GM08714 (cell line): ENCODE data around the gene HIRA.

Source experiments
- H3K4me3 ChIP-seq: fragments of 200-500 bp; sonication (Bioruptor generic); 2 replicates; pipeline ENCODE4 v1.5.1; 2014; ENCODE audit warnings: mild to moderate bottlenecking, low read length, inconsistent platforms
- ZNF274 ChIP-seq: IDR thresholded peaks from 2 replicates; pipeline ENCODE4 v1.6.1; 2012; ENCODE audit warnings: mild to moderate bottlenecking, low read depth, low read length

The HIRA gene

DNA sequence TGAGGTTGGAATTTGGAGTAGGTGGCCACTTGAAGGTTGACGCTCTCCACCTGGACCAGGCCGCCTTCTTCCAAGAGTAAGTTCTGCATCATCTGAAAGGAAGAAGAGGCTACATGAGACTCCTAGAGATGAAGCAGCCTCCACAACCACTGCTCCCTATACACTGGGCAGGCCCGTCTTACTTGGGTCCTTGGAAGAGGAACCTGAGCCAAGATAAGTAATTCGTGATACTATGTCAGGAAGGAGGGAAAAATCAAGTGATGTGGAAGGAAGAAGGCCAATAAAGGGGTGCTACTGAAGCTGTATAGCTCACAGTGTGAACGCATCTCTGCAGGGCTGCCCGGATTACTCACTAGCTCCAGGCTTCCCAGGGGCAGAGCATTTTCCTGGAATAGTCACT lies 36.4 kb upstream of the HIRA start:
- H3K4me3 ChIP-seq: no peak overlapping the region
- TF ChIP-seq ZNF274: no peak

- H3K4me3 ChIP-seq: no peak overlapping the region
- no peak for TF ChIP-seq ZNF274
Measured at GRCh38 chr22:19466848-19467752, 35.6 kb upstream of the HIRA start.

DNA sequence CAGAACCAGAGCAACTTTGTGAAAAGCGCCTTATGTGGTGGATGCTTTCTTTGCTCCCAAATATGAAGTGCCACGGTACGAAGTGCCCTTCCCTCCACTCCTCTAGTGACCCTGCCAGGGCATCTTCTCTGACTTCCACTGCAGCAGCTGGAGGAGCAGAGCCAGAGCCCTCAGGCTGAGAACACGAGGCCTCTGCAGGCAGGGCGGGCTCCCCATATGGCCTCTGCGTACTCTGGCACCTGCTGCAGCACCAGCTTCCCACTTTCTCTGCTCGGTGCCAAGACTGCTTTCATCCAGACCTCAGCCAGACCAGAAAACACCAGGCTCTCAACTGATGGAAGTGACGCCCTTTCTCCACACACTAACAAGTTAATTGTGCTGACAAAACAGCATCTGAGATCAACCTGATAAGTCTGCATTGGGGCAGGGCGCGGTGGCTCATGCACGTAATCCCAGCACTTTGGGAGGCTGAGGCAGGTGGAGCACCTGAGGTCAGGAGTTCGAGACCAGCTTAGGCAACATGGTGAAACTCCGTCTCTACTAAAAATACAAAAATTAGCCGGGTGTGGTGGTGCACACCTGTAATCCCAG lies 34.7 kb upstream of the HIRA start:
- TF ChIP-seq ZNF274: no peak

GRCh38 chr22:19464975-19465374 lies 33.4 kb upstream of the HIRA start:
- H3K4me3 ChIP-seq: no peak overlapping the region
- TF ChIP-seq ZNF274: no peak

More for the DNA sequence above, 34.7 kb upstream of the HIRA start:
- H3K4me3 ChIP-seq: no peak overlapping the region

DNA sequence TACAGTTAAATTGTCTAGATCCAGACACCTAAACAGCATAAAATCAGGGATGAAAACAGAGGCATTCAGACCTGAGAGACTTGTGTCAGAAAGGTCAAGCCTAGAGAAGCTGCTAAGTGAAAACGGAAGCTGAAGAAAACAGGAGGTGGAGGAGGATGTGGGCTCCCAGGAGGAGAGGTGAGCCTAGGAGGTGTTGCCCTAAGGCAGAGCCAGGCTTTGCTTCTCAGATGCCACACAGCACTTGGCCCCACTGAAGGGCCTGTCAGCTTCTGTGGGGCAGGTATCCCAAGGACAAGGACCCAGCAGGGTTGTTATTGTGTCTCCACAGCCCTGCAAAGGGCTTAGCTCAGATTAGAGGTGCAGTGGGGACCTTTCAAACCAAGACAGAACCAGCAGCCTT lies 33.0 kb upstream of the HIRA start:
- H3K4me3 ChIP-seq: no peak overlapping the region
- no peak for TF ChIP-seq ZNF274

- no peak for TF ChIP-seq ZNF274
- no peak overlapping the region for H3K4me3 ChIP-seq
Measured at GRCh38 chr22:19463491-19464469, 32.2 kb upstream of the HIRA start.

GRCh38 chr22:19463008-19463407 lies 31.5 kb upstream of the HIRA start:
- TF ChIP-seq ZNF274: no peak
- H3K4me3 ChIP-seq: no peak overlapping the region

- no peak for TF ChIP-seq ZNF274
- H3K4me3 ChIP-seq: no peak overlapping the region
Measured at GRCh38 chr22:19461506-19461905, 30.0 kb upstream of the HIRA start.

- H3K4me3 ChIP-seq: no peak overlapping the region
- no peak for TF ChIP-seq ZNF274
Measured at GRCh38 chr22:19460036-19460435, 28.5 kb upstream of the HIRA start.

GRCh38 chr22:19457828-19458428 lies 26.4 kb upstream of the HIRA start:
- no peak for TF ChIP-seq ZNF274

GRCh38 chr22:19456541-19456940 lies 25.0 kb upstream of the HIRA start:
- TF ChIP-seq ZNF274: no peak
- H3K4me3 ChIP-seq: no peak overlapping the region

More at GRCh38 chr22:19457828-19458428, 26.4 kb upstream of the HIRA start:
- no peak overlapping the region for H3K4me3 ChIP-seq

GRCh38 chr22:19455585-19456370 lies 24.2 kb upstream of the HIRA start:
- TF ChIP-seq ZNF274: no peak
- no peak overlapping the region for H3K4me3 ChIP-seq

- H3K4me3 ChIP-seq: no peak overlapping the region
- no peak for TF ChIP-seq ZNF274
Measured at GRCh38 chr22:19455033-19455432, 23.5 kb upstream of the HIRA start.
